Measurements from ENCODE around the gene NDUFB6.
"Not testable (repeated sequence)": the region's sequence is repeated elsewhere in the genome, so short reads cannot be mapped to it uniquely, and the experiment has no call there.

NDUFB6 gene

DNA sequence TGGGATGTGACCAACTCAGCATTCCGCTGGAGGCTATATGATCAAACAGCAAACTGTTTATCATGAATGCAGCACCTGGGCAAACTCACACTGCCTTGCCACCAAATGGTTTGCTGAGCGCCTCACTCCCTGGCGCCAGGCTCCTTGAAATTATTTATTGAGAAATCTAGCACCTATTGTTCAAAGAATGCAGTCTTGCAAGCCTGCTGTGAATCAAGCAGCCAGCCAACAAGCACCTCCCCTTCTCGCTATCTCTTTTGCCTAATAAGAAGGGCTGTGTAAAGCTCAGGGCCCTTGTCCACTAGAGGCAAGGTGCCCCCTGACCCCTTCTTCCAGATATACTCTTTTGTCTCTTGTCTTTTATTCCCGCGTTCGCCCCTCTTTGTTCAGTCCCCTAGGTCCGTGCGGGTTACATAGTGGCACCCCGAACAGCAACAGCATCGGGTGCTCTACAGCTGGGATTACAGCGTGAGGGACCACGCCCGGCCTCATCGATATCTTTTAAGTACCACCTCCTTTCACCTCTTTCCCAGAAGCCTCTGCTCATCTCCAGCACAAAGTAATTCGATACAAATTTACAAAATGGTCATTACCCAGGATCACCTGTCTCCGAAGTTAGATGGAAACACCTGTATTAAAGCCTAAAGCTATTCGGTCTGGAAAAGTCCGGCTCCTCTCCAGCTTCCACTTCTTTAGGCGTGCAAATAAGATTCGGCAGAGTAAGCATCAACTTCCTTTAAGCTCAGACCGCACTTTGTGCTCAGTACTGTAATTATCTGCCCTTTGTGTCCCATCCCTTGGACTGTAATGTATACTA lies 47.9 kb downstream of the NDUFB6 start:
- peak in 7 of 51 donors; percentile 11 to 34 (median 22) for DNase-seq

DNA sequence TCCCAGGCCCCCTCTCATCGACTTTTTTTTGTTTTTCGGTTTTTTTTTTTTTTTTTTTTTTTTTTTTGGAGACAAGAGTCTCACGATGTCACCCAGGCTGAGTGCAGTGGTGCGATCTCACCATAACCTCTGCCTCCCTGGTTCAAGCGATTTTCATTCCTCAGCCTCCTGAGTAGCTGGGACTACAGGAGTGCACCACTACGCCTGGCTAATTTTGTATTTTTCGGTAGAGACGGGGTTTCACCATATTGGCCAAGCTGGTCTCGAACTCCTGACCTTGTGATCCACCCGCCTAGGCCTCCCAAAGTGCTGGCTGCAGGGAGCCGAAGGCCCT lies 48.4 kb downstream of the NDUFB6 start:
- DNase-seq = not testable (repeated sequence)

DNA sequence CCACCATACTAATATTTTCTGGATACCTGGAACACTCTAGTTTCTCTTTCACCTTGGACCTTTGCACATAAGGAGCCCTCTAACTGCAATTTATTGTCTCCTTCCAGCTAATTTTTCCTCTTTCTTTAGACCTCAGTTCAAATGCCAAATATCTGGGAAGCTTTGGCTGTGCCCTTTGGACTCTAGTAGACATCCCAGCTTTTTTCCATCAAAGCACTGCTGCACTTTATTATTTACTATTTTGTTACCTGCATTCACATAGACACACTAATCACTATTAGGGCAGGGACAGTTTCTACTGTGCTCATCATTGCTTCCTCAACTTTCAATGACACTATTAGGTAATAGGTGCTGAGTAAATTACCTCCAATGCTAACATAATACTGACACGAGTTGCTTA lies 49.0 kb downstream of the NDUFB6 start:
- no peak for DNase-seq

DNA sequence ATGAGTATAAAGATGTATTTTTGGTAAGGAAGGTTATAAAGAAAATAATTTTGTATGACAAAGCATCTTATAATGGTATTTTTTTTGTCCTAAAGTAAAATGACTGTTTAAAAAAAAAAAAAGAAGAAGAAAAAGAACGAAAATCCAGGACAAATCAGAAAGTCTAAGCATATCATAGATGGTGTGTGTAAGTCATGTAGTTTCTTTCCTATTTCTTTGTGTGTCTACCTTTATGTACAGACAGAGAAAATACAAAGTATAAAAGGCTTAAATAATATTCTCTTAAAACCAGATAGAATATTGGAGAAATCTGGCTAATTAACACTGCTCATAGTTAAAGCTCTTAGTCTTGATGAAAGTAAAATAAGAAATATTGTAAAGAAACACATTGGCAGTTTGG lies 54.7 kb downstream of the NDUFB6 start:
- DNase-seq = no peak

DNA sequence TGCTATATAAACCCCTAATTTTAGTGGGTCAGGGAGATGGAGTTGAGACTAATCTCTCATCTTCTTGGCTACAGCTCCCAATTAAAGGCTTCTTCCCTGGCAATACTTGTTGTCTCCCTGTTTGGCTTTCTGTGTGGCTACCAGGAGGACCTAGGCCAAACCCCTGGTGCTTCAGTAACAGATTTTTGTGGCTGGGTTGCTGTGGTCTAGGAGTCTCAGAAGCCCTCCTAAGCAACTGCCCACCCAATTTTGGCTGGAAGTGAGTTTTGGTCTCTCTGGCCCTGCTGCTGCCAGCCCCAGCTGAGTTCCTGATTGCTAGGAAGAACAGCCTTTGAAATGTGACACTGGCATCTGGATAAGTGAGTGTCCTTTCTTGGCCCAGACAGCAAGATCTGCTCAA lies 56.7 kb downstream of the NDUFB6 start:
- no peak for DNase-seq

DNA sequence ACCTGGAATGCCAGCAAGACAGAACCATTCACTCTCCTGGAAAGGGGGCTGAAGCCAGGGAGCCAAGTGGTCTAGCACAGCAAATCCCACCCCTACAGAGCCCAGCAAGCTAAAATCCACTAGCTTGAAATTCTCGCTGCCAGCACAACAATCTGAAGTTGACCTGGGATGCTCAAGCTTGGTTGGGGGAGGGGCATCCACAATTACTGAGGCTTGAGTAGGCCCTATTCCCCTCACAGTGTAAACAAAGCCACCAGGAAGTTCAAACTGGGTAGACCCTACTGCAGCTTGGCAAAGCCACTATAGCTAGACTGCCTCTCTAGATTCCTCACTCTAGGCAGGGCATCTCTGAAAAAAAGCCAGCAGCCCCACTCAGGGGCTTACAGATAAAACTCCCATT lies 64.2 kb downstream of the NDUFB6 start:
- no peak for DNase-seq

DNA sequence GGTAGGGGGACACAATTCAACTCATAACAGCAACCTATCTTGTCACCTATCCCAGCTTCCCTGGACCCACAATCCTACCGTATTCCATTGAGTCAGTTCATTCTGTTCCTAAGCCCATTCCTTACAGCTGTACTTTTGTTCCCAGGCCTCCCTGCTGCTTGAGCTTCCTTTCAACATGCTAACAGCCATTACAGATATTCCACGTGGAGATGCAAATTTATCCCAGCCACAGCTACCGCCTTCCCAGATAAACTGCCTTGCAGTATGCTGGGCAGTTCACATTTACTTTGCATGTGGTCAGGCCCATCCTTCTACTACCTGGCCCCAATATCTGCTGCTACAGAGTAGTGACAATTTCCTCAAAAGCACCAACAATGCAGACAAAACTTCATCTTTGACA lies 70.0 kb downstream of the NDUFB6 start:
- no peak for DNase-seq

All from hypothalamus (tissue), 51 donors.